HEK293 (cell line): ENCODE measurements around the gene NUMBL.
A peak's percentile ranks its signal among the peaks of the same experiment; 100 is the strongest.

Experiments used
- CTCF ChIA-PET: fragments of 350-600 bp; formaldehyde crosslinking; extraction: SDS; loops from one replicate; lab custom pipeline; 2021; ENCODE audit warnings: antibody characterized with exemption; lab: Yijun Ruan, JAX
- POLR2A ChIA-PET: fragments of 300-600 bp; formaldehyde crosslinking; extraction: SDS; loops from one replicate; lab custom pipeline; 2020; ENCODE audit warnings: antibody characterized with exemption, inconsistent platforms; lab: Yijun Ruan, JAX
- H3K27ac ChIP-seq: fragments of 200-500 bp; sonication (Bioruptor generic); 2 replicates; pipeline ENCODE4 v1.5.1; 2014; ENCODE audit warnings: low read depth, low read length, control low read depth, inconsistent platforms; ENCODE audit errors: extremely low read depth
- H3K36me3 ChIP-seq, 2 experiments: fragments of 200-500 bp in 1 of 2; sonication (Bioruptor generic) in 1 of 2; 1 replicate in 1 of 2; 2 replicates in 1 of 2; pipeline ENCODE4 v1.5.1; 2014 to 2017; ENCODE audit warnings: inconsistent platforms in 2 of 2, low read length in 2 of 2; ENCODE audit not compliant: control insufficient read depth in 2 of 2, insufficient read depth in 1 of 2
- H3K4me1 ChIP-seq: fragments of 200-500 bp; sonication (Bioruptor generic); 2 replicates; pipeline ENCODE4 v1.5.1; 2014; ENCODE audit warnings: mild to moderate bottlenecking, low read length, inconsistent platforms; ENCODE audit not compliant: control insufficient read depth, insufficient read depth
- H3K4me3 ChIP-seq: 2 replicates; pipeline ENCODE4 v1.5.1; 2011; ENCODE audit warnings: low read depth, mild to moderate bottlenecking, control low read depth, low read length, moderate library complexity
- H3K9me3 ChIP-seq: fragments of 200-500 bp; sonication (Bioruptor generic); 2 replicates; pipeline ENCODE4 v1.5.1; 2014; ENCODE audit warnings: low read depth, low read length, inconsistent platforms; ENCODE audit not compliant: control insufficient read depth, insufficient read depth
- BCL11B ChIP-seq: fragments of 450-650 bp; formaldehyde crosslinking; IDR thresholded peaks from 2 replicates; pipeline ENCODE4 v1.5.1; 2016; ENCODE audit warnings: low read depth, missing biosample characterization, missing genetic modification characterization
- FEZF1 ChIP-seq: fragments of 450-650 bp; formaldehyde crosslinking; IDR thresholded peaks from 2 replicates; pipeline ENCODE4 v1.5.1; 2016; ENCODE audit warnings: missing biosample characterization, missing genetic modification characterization
- HOXA7 ChIP-seq: sonication (generic); formaldehyde crosslinking; IDR thresholded peaks from 2 replicates; pipeline ENCODE4 v1.8.1; 2022; ENCODE audit warnings: missing genetic modification reagents, borderline replicate concordance
- KLF10 ChIP-seq: fragments of 450-650 bp; IDR thresholded peaks from 2 replicates; pipeline ENCODE4 v1.5.1; 2018; ENCODE audit warnings: missing biosample characterization, mild to moderate bottlenecking, missing genetic modification characterization
- KLF17 ChIP-seq: fragments of 450-650 bp; formaldehyde crosslinking; IDR thresholded peaks from 2 replicates; pipeline ENCODE4 v1.5.1; 2016; ENCODE audit warnings: missing biosample characterization, missing genetic modification characterization
- OSR2 ChIP-seq: fragments of 450-650 bp; formaldehyde crosslinking; IDR thresholded peaks from 2 replicates; pipeline ENCODE4 v1.5.1; 2016; ENCODE audit warnings: missing biosample characterization, missing genetic modification characterization
- REPIN1 ChIP-seq: fragments of 450-650 bp; formaldehyde crosslinking; IDR thresholded peaks from 2 replicates; pipeline ENCODE4 v1.5.1; 2017; ENCODE audit warnings: missing biosample characterization, missing genetic modification characterization, low read depth
- SP3 ChIP-seq: fragments of 450-650 bp; formaldehyde crosslinking; IDR thresholded peaks from 2 replicates; pipeline ENCODE4 v1.5.1; 2016; ENCODE audit warnings: missing biosample characterization, missing genetic modification characterization
- ZBTB26 ChIP-seq: fragments of 450-650 bp; formaldehyde crosslinking; optimal IDR thresholded peaks from 2 replicates; pipeline ENCODE3; 2016; ENCODE audit warnings: missing biosample characterization, mild to moderate bottlenecking, missing genetic modification characterization
- ZNF112 ChIP-seq: fragments of 450-650 bp; formaldehyde crosslinking; IDR thresholded peaks from 2 replicates; pipeline ENCODE4 v1.5.0; 2017; ENCODE audit warnings: missing biosample characterization, missing genetic modification characterization
- ZNF121 ChIP-seq: fragments of 450-650 bp; formaldehyde crosslinking; IDR thresholded peaks from 2 replicates; pipeline ENCODE4 v1.5.1; 2016; ENCODE audit warnings: missing biosample characterization, missing genetic modification characterization
- ZNF133 ChIP-seq: fragments of 450-650 bp; formaldehyde crosslinking; IDR thresholded peaks from 2 replicates; pipeline ENCODE4 v1.5.1; 2016; ENCODE audit warnings: missing biosample characterization, missing genetic modification characterization
- ZNF140 ChIP-seq: fragments of 450-650 bp; formaldehyde crosslinking; IDR thresholded peaks from 2 replicates; pipeline ENCODE4 v1.5.1; 2016; ENCODE audit warnings: missing biosample characterization, missing genetic modification characterization
- ZNF148 ChIP-seq: fragments of 450-650 bp; formaldehyde crosslinking; IDR thresholded peaks from 2 replicates; pipeline ENCODE4 v1.5.0; 2017; ENCODE audit warnings: missing biosample characterization, missing genetic modification characterization, borderline replicate concordance
- ZNF175 ChIP-seq: fragments of 450-650 bp; formaldehyde crosslinking; IDR thresholded peaks from 2 replicates; pipeline ENCODE4 v1.5.1; 2016; ENCODE audit warnings: missing biosample characterization, missing genetic modification characterization
- ZNF221 ChIP-seq: fragments of 450-650 bp; formaldehyde crosslinking; IDR thresholded peaks from 2 replicates; pipeline ENCODE4 v1.5.1; 2017; ENCODE audit warnings: missing biosample characterization, missing genetic modification characterization, borderline replicate concordance
- ZNF266 ChIP-seq: fragments of 450-650 bp; formaldehyde crosslinking; IDR thresholded peaks from 2 replicates; pipeline ENCODE4 v1.5.1; 2016; ENCODE audit warnings: missing biosample characterization, missing genetic modification characterization, low read depth
- ZNF311 ChIP-seq: fragments of 450-650 bp; formaldehyde crosslinking; IDR thresholded peaks from 2 replicates; pipeline ENCODE4 v1.5.1; 2017; ENCODE audit warnings: missing biosample characterization, missing genetic modification characterization, borderline replicate concordance
- ZNF398 ChIP-seq: fragments of 450-650 bp; formaldehyde crosslinking; IDR thresholded peaks from 2 replicates; pipeline ENCODE4 v1.5.1; 2017; ENCODE audit warnings: missing biosample characterization, missing genetic modification characterization
- ZNF416 ChIP-seq: fragments of 450-650 bp; formaldehyde crosslinking; IDR thresholded peaks from 2 replicates; pipeline ENCODE4 v1.5.1; 2016; ENCODE audit warnings: missing biosample characterization, missing genetic modification characterization
- ZNF48 ChIP-seq: fragments of 450-650 bp; formaldehyde crosslinking; IDR thresholded peaks from 2 replicates; pipeline ENCODE4 v1.5.1; 2016; ENCODE audit warnings: missing biosample characterization, missing genetic modification characterization
- ZNF488 ChIP-seq: fragments of 450-650 bp; formaldehyde crosslinking; IDR thresholded peaks from 2 replicates; pipeline ENCODE4 v1.5.1; 2016; ENCODE audit warnings: missing biosample characterization, missing genetic modification characterization
- ZNF518A ChIP-seq: fragments of 450-650 bp; formaldehyde crosslinking; conservative IDR thresholded peaks from 2 replicates; pipeline ENCODE4 v1.5.1; 2016; ENCODE audit warnings: low read depth, missing biosample characterization, missing genetic modification characterization
- ZNF747 ChIP-seq: fragments of 450-650 bp; formaldehyde crosslinking; IDR thresholded peaks from 2 replicates; pipeline ENCODE4 v1.5.1; 2016; ENCODE audit warnings: missing biosample characterization, missing genetic modification characterization
- ZXDB ChIP-seq: fragments of 450-650 bp; formaldehyde crosslinking; IDR thresholded peaks from 2 replicates; pipeline ENCODE4 v1.5.1; 2016; ENCODE audit warnings: missing biosample characterization, missing genetic modification characterization

Gene NUMBL

GRCh38 chr19:40642051-40642706, 48.3 kb downstream of the NUMBL start (continued):
- TF ChIP-seq ZNF221 (tag by site-specific recombination): no peak
- TF ChIP-seq ZXDB (tag by site-specific recombination): no peak
- TF ChIP-seq HOXA7 (CRISPR knock-in tag): no peak
- TF ChIP-seq ZNF140: no peak
- peak; percentile 99 for TF ChIP-seq ZNF121 (tag by site-specific recombination)
- TF ChIP-seq ZNF518A (tag by site-specific recombination): no peak
- no peak for TF ChIP-seq ZNF112 (tag by site-specific recombination)
- no peak for TF ChIP-seq ZNF416 (tag by site-specific recombination)
- TF ChIP-seq, all 188 proteins: peak for 2

GRCh38 chr19:40641281-40641680, 49.2 kb downstream of the NUMBL start:
- no peaks in the 10 kb centered on the region; a peak in 1 of 3 replicates for H3K36me3 ChIP-seq
- H3K9me3 ChIP-seq: peaks cover 4% of the 10 kb centered on the region
- ChIA-PET CTCF (interaction anchor here (1.1 kb wide), 1 partner anchor 336 kb away, joined by 3 read pairs; no protein-coding TSS in a partner anchor), POLR2A (no interaction called here)
- 0 out of 2 replicates have a peak overlapping the region, but pooled peaks have one; percentile 16 for H3K27ac ChIP-seq
- H3K4me1 ChIP-seq: peaks cover 15% of the 10 kb centered on the region
- TF ChIP-seq ZNF747 (tag by site-specific recombination) (no peak), ZNF488 (tag by site-specific recombination) (no peak), ZNF148 (tag by site-specific recombination) (no peak), ZNF266 (tag by site-specific recombination) (no peak), ZBTB26 (no peak), ZNF48 (tag by site-specific recombination) (no peak), OSR2 (tag by site-specific recombination) (no peak), FEZF1 (tag by site-specific recombination) (no peak), ZNF175 (tag by site-specific recombination) (no peak), SP3 (tag by site-specific recombination) (no peak), KLF10 (no peak), ZNF311 (tag by site-specific recombination) (no peak), KLF17 (tag by site-specific recombination) (no peak), ZNF398 (tag by site-specific recombination) (no peak), ZNF133 (no peak), REPIN1 (tag by site-specific recombination) (no peak), BCL11B (no peak)
- no peak overlapping the region for H3K4me3 ChIP-seq
